GM12891 (cell line): ENCODE results near the gene TPCN2.

Source experiments
- DNase-seq: peaks from one replicate; pipeline ENCODE4 v3.0.0; 2011; ENCODE audit warnings: low spot score; ENCODE audit not compliant: insufficient read length
- FAIRE-seq: peaks from 2 replicates; lab custom pipeline; 2011; peaks lifted over from hg19 to GRCh38; lab: Jason Lieb, UNC
- PAX5 ChIP-seq: IDR thresholded peaks from 2 replicates; pipeline ENCODE4 v1.6.1; 2011; ENCODE audit warnings: low read length, moderate library complexity, mild to moderate bottlenecking; ENCODE audit not compliant: insufficient read depth, severe bottlenecking
- POLR2A ChIP-seq: IDR thresholded peaks from 2 replicates; pipeline ENCODE4 v1.6.1; 2011; ENCODE audit warnings: low read depth, low read length, control low read depth
- POLR2AphosphoS5 ChIP-seq: IDR thresholded peaks from 2 replicates; pipeline ENCODE4 v1.6.1; 2011; ENCODE audit warnings: low read depth, low read length, control low read depth
- POU2F2 ChIP-seq: IDR thresholded peaks from 2 replicates; pipeline ENCODE4 v1.6.1; 2011; ENCODE audit warnings: low read depth, mild to moderate bottlenecking, control low read depth, low read length, moderate library complexity
- SPI1 ChIP-seq: IDR thresholded peaks from 2 replicates; pipeline ENCODE4 v1.6.1; 2011; ENCODE audit warnings: low read depth, low read length, control low read depth
- TAF1 ChIP-seq: IDR thresholded peaks from 2 replicates; pipeline ENCODE4 v1.6.1; 2011; ENCODE audit warnings: low read depth, low read length, control low read depth

TPCN2 gene

GRCh38 chr11:69064394-69064957, 15.7 kb downstream of the TPCN2 start:
- TF ChIP-seq POLR2A = no peak
- no peak for TF ChIP-seq PAX5
- TF ChIP-seq POU2F2 = no peak
- TF ChIP-seq SPI1 = no peak
- TF ChIP-seq POLR2AphosphoS5 = no peak
- no peak for TF ChIP-seq TAF1
- FAIRE-seq (no peak), DNase-seq (no peak)

- DNase-seq (no peak), FAIRE-seq (no peak)
- TF ChIP-seq SPI1 = no peak
- TF ChIP-seq PAX5 = no peak
- no peak for TF ChIP-seq POU2F2
Measured at GRCh38 chr11:69065147-69065710, 16.5 kb downstream of the TPCN2 start.

GRCh38 chr11:69066122-69067112, 17.7 kb downstream of the TPCN2 start:
- TF ChIP-seq POU2F2 = no peak
- TF ChIP-seq PAX5 = no peak
- TF ChIP-seq SPI1 = no peak
- TF ChIP-seq TAF1 = no peak
- no peak for TF ChIP-seq POLR2AphosphoS5
- TF ChIP-seq POLR2A = no peak
- FAIRE-seq = no peak
- no peak for DNase-seq

- FAIRE-seq (no peak), DNase-seq (no peak)
- TF ChIP-seq POLR2AphosphoS5 = no peak
- TF ChIP-seq SPI1 = no peak
Measured at GRCh38 chr11:69067200-69067599, 18.5 kb downstream of the TPCN2 start.

- no peak for FAIRE-seq
- DNase-seq = no peak
- TF ChIP-seq POLR2AphosphoS5 (no peak), POLR2A (no peak), PAX5 (no peak), TAF1 (no peak), POU2F2 (no peak), SPI1 (no peak)
Measured at GRCh38 chr11:69071086-69071800, 22.5 kb downstream of the TPCN2 start.

GRCh38 chr11:69071956-69072355, 23.2 kb downstream of the TPCN2 start:
- no peak for FAIRE-seq
- DNase-seq = no peak
- TF ChIP-seq POLR2A = no peak
- TF ChIP-seq PAX5 = no peak
- no peak for TF ChIP-seq SPI1
- TF ChIP-seq POU2F2 = no peak
- TF ChIP-seq POLR2AphosphoS5 = no peak
- TF ChIP-seq TAF1 = no peak

- FAIRE-seq = no peak
- no peak for DNase-seq
- TF ChIP-seq POLR2AphosphoS5 (no peak), SPI1 (no peak), TAF1 (no peak), POU2F2 (no peak), POLR2A (no peak), PAX5 (no peak)
Measured at GRCh38 chr11:69073469-69073868, 24.7 kb downstream of the TPCN2 start.

GRCh38 chr11:69074375-69075140, 25.8 kb downstream of the TPCN2 start:
- DNase-seq = no peak
- no peak for FAIRE-seq

More at GRCh38 chr11:69074375-69075140, 25.8 kb downstream of the TPCN2 start:
- TF ChIP-seq POLR2AphosphoS5 = no peak
- TF ChIP-seq PAX5 = no peak
- TF ChIP-seq POU2F2 = no peak
- TF ChIP-seq TAF1 = no peak
- no peak for TF ChIP-seq POLR2A
- TF ChIP-seq SPI1 = no peak
